Measurements from ENCODE around the gene RAB37. TPM values are rescaled to one million over a fixed set of nuclear protein-coding genes. Genes with fewer than 3 reads are reported as not detected.

Gene RAB37
- total and polyA plus RNA-seq, 2 donors from 2014 or later, result 1.7 to 5.6 TPM

DNA sequence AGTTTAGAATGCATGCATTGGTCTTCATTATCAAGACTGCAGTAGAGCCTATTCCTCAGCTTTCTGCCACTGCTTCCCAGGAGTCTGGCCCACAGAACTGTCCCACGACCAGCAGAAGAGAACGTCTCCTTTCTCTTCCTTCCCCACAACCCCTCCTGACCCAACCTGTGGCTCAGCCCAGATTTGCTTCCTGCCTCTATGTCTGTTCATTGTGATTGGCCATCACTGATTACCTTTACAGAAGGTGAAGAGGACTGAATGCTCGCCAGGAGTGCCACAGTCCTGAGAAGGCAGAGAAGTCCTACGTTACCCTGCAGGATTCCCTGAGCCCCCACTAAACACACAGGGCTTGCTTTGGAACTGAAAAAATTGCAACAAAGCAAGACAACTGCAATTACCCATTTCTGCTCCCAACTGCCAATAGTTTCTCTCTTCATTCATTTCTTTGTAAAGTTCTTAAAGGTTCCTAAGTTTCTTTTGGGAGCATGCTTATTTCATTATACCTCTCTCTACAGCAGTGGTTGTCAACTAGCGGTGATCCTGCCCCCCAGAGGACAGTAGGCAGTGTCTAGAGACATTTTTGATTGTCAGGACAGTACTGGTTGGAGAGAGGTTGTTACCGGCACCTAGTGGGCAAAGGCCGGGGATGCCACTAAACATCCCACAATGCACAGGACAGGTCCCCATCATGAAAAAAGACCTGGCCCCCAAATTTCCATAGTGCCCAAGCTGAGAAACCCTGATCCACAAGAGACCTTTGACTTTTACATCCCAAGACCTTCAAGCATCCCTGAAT, 43.6 kb downstream of the RAB37 start:
- TF ChIP-seq, protein P1, sequence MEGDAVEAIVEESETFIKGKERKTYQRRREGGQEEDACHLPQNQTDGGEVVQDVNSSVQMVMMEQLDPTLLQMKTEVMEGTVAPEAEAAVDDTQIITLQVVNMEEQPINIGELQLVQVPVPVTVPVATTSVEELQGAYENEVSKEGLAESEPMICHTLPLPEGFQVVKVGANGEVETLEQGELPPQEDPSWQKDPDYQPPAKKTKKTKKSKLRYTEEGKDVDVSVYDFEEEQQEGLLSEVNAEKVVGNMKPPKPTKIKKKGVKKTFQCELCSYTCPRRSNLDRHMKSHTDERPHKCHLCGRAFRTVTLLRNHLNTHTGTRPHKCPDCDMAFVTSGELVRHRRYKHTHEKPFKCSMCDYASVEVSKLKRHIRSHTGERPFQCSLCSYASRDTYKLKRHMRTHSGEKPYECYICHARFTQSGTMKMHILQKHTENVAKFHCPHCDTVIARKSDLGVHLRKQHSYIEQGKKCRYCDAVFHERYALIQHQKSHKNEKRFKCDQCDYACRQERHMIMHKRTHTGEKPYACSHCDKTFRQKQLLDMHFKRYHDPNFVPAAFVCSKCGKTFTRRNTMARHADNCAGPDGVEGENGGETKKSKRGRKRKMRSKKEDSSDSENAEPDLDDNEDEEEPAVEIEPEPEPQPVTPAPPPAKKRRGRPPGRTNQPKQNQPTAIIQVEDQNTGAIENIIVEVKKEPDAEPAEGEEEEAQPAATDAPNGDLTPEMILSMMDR (IDR thresholded peaks at IDR 0.05; ENCODE audit: borderline replicate concordance, extremely low read depth, insufficient read depth), result peak; percentile 40
- Histone ChIP-seq H3K4me3 (ENCODE audit: low read length in 3 of 3) (no peak overlapping the region), H3K27ac (ENCODE audit: low read depth in 2 of 2, low read length in 2 of 2) (no peak overlapping the region), H3K36me3 (ENCODE audit: control insufficient read depth in 2 of 3, insufficient read depth in 3 of 3, low read length in 3 of 3) (peaks cover 0 to 4% (median 0%) of the 10 kb centered on the region in 3 donors), H3K9me3 (ENCODE audit: control insufficient read depth in 2 of 3, insufficient read depth in 1 of 3, low read length in 3 of 3) (no peaks in the 10 kb centered on the region), H3K27me3 (ENCODE audit: control insufficient read depth, insufficient read depth, low read length) (no peaks in the 10 kb centered on the region), H3K9ac (ENCODE audit: low read length in 3 of 3) (no peak overlapping the region), H3K4me1 (ENCODE audit: control insufficient read depth in 2 of 3, insufficient read depth in 2 of 3, low read depth in 1 of 3, low read length in 3 of 3) (peaks cover 0 to 9% (median 7%) of the 10 kb centered on the region in 3 donors)
- no peak for FAIRE-seq
- intact Hi-C loops (cut with DNase I), result no loop called here
- peak in 3 of 5 donors; percentile 22 to 60 (median 49) for DNase-seq

DNA sequence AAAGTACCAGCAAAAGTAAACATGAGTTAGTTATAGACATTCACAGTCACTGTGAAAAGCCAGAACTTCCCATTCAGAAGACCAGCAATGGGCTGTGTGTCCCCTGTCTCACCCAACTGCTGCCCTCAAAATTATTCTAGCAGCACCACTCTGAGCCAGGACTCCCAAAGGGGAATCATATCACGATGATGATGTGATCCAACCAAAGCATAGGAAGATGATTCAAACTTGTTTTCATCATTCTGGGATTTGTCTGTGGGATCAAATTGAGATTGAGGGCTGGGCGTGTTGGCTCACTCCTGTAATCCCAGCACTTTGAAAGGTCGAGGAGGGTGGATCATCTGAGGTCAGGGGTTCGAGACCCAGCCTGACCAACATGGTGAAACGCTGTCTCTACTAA, 45.5 kb downstream of the RAB37 start:
- intact Hi-C loops (cut with DNase I), result no loop called here
- Histone ChIP-seq H3K27me3 (ENCODE audit: control insufficient read depth, insufficient read depth, low read length) (no peaks in the 10 kb centered on the region), H3K36me3 (ENCODE audit: control insufficient read depth in 2 of 3, insufficient read depth in 3 of 3, low read length in 3 of 3) (peaks cover 0 to 4% (median 0%) of the 10 kb centered on the region in 3 donors), H3K4me1 (ENCODE audit: control insufficient read depth in 2 of 3, insufficient read depth in 2 of 3, low read depth in 1 of 3, low read length in 3 of 3) (no peaks in the 10 kb centered on the region), H3K4me3 (ENCODE audit: low read length in 3 of 3) (no peak overlapping the region), H3K27ac (ENCODE audit: low read depth in 2 of 2, low read length in 2 of 2) (no peak overlapping the region), H3K9me3 (ENCODE audit: control insufficient read depth in 2 of 3, insufficient read depth in 1 of 3, low read length in 3 of 3) (no peaks in the 10 kb centered on the region), H3K9ac (ENCODE audit: low read length in 3 of 3) (no peak overlapping the region)
- DNase-seq (no peak), FAIRE-seq (no peak)
- TF ChIP-seq, protein P1 (IDR thresholded peaks at IDR 0.05; ENCODE audit: borderline replicate concordance, extremely low read depth, insufficient read depth), result no peak

DNA sequence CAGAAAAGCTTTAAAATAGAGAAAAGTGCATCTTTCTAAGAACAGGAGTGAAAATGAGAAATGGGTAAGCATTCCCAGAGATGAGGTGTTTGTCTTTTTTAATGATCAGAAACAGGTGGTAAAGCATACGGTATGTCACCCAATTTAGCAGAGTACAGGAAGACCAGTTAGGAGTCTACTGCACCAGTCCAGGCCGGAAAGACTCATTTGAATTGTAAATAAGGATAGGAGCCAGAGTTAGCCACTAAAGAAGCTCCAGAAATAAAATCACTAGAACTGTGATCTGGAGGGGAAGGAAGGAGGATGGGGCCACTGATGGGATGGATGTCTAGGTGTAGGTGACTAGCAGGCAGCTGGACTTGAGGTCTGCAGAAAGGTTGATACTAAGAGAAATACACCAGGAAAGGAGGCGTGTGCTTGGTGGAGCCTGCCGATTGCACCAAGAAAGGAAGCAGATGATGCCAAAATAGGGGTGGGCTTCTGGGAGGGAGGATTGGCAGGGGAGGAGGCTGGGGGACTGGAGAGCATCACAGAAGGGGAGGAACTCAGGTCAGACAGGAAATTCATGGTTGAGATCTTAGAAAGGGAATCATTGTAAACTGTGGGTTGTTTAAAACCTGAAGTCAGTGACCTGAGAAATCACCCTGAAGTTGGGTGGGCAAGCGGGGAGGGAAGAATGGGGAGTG, 47.2 kb downstream of the RAB37 start:
- H3K4me3 ChIP-seq (ENCODE audit: low read length in 3 of 3), result no peak overlapping the region
- intact Hi-C loops (cut with DNase I), result no loop called here
- no peaks in the 10 kb centered on the region for H3K4me1 ChIP-seq (ENCODE audit: control insufficient read depth in 2 of 3, insufficient read depth in 2 of 3, low read depth in 1 of 3, low read length in 3 of 3)
- no peak overlapping the region for H3K9ac ChIP-seq (ENCODE audit: low read length in 3 of 3)
- H3K36me3 ChIP-seq (ENCODE audit: control insufficient read depth in 2 of 3, insufficient read depth in 3 of 3, low read length in 3 of 3), result peaks cover 0 to 5% (median 4%) of the 10 kb centered on the region in 3 donors
- no peak for DNase-seq
- no peak overlapping the region for H3K27ac ChIP-seq (ENCODE audit: low read depth in 2 of 2, low read length in 2 of 2)
- no peaks in the 10 kb centered on the region for H3K9me3 ChIP-seq (ENCODE audit: control insufficient read depth in 2 of 3, insufficient read depth in 1 of 3, low read length in 3 of 3)
- TF ChIP-seq, protein P1 (IDR thresholded peaks at IDR 0.05; ENCODE audit: borderline replicate concordance, extremely low read depth, insufficient read depth), result no peak
- H3K27me3 ChIP-seq (ENCODE audit: control insufficient read depth, insufficient read depth, low read length), result no peaks in the 10 kb centered on the region
- no peak for FAIRE-seq

Measured in kidney (tissue), 14 donors.